Kidney (tissue), 14 donors: Measurements from ENCODE around the gene LMO3. TPM values are rescaled to one million over a fixed set of nuclear protein-coding genes. Genes with fewer than 3 reads are reported as not detected.

Source experiments
- DNase-seq, 5 donors: peaks; one replicate each; pipeline ENCODE4 v3.0.0-alpha.2; 2013 to 2020
- FAIRE-seq: peaks from 2 replicates; lab custom pipeline; 2012; peaks lifted over from hg19 to GRCh38; lab: Jason Lieb, UNC
- H3K27ac ChIP-seq, 2 donors: one replicate each; pipeline ENCODE4 v1.7.0; 2013; ENCODE audit warnings: low read depth in 2 of 2, low read length in 2 of 2, inconsistent platforms in 1 of 2
- H3K27me3 ChIP-seq: one replicate; pipeline ENCODE4 v1.7.1; 2013; ENCODE audit warnings: low read length, inconsistent platforms; ENCODE audit not compliant: control insufficient read depth, insufficient read depth
- H3K36me3 ChIP-seq, 3 donors: one replicate each; pipeline versions ENCODE4 v1.7.0 to v1.7.1; 2013; ENCODE audit warnings: low read length in 3 of 3, control low read depth in 1 of 3, inconsistent platforms in 1 of 3; ENCODE audit not compliant: insufficient read depth in 3 of 3, control insufficient read depth in 2 of 3
- H3K4me1 ChIP-seq, 3 donors: one replicate each; pipeline versions ENCODE4 v1.7.0 to v1.7.1; 2013; ENCODE audit warnings: low read length in 3 of 3, inconsistent platforms in 1 of 3, low read depth in 1 of 3; ENCODE audit not compliant: control insufficient read depth in 2 of 3, insufficient read depth in 2 of 3
- H3K4me3 ChIP-seq, 3 donors: one replicate each; pipeline versions ENCODE4 v1.7.0 to v1.8.1; 2013; ENCODE audit warnings: low read length in 3 of 3, control low read depth in 1 of 3, inconsistent platforms in 1 of 3
- H3K9ac ChIP-seq, 3 donors: one replicate each; pipeline versions ENCODE4 v1.7.0 to v1.7.1; 2013; ENCODE audit warnings: low read length in 3 of 3, control low read depth in 1 of 3, inconsistent platforms in 1 of 3
- H3K9me3 ChIP-seq, 3 donors: one replicate each; pipeline versions ENCODE4 v1.7.0 to v1.7.1; 2013; ENCODE audit warnings: low read length in 3 of 3, control low read depth in 1 of 3, inconsistent platforms in 1 of 3; ENCODE audit not compliant: control insufficient read depth in 2 of 3, insufficient read depth in 1 of 3
- intact Hi-C: fragments of 100-400 bp; cut with DNase I; formaldehyde crosslinking; loops from one replicate; pipeline ENCODE4 v1.11.1; 2022
- polyA plus RNA-seq: library from polyadenylated mRNA; stranded (reverse); fragments of 350-450 nt; fragmentation: Illumina TruSeq; extraction: RNeasy Lipid Tissue Mini Kit (QIAGEN cat#74804); gene quantifications from one replicate; pipeline ENCODE4 v1.2.3, GENCODE V29; 2014; ENCODE audit warnings: low read depth, low replicate concordance; ENCODE audit not compliant: insufficient read depth
- total RNA-seq: library from RNA; stranded (reverse); fragmentation: NEBNext Ultra II Directional; extraction: Animal tissue kit (Norgen Biotek cat#: 25700); gene quantifications from one replicate; pipeline ENCODE4 v1.2.1, GENCODE V29; 2021
- TF ChIP-seq, protein P1 (sequence below): IDR thresholded peaks from 3 replicates; pipeline ENCODE4 v1.5.1; 2012; ENCODE audit warnings: mild to moderate bottlenecking, moderate library complexity, borderline replicate concordance; ENCODE audit not compliant: insufficient read depth; ENCODE audit errors: extremely low read depth
- donor health status: control.
- donor health status: control.
- donor health status: control.
- donor health status: control.
- donor health status: control.
- donor health status: DM: yes; HTN: yes; CAD: no.
- donor health status: Normal renal cell carcinoma (clear cell type).

Gene LMO3
- total and polyA plus RNA-seq, 2 donors from 2014 or later, result 3.7 to 4.6 TPM

DNA sequence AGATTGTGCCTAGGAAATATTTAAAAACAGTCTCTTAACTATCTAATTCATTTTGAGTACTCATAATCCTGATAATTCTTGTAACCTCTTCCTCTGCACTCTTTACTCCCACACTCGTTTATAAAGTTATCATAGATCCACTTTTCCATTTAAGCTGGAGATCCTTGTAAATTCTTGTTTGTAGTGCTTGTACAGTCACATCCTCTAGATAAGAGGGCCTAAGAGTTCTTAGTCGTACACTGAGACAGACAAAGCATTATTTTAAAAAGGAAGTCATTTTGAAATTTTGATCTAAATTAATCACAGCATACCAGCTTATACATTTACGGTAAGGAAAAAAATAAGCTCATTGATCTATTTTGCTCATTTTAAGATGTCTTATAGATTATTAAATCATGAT is 42.5 kb downstream of the LMO3 start:
- Histone ChIP-seq H3K27me3 (no peaks in the 10 kb centered on the region), H3K36me3 (no peaks in the 10 kb centered on the region), H3K9ac (no peak overlapping the region), H3K27ac (no peak overlapping the region), H3K4me3 (no peak overlapping the region), H3K4me1 (no peaks in the 10 kb centered on the region), H3K9me3 (no peaks in the 10 kb centered on the region)
- DNase-seq, result no peak
- TF ChIP-seq, protein P1, sequence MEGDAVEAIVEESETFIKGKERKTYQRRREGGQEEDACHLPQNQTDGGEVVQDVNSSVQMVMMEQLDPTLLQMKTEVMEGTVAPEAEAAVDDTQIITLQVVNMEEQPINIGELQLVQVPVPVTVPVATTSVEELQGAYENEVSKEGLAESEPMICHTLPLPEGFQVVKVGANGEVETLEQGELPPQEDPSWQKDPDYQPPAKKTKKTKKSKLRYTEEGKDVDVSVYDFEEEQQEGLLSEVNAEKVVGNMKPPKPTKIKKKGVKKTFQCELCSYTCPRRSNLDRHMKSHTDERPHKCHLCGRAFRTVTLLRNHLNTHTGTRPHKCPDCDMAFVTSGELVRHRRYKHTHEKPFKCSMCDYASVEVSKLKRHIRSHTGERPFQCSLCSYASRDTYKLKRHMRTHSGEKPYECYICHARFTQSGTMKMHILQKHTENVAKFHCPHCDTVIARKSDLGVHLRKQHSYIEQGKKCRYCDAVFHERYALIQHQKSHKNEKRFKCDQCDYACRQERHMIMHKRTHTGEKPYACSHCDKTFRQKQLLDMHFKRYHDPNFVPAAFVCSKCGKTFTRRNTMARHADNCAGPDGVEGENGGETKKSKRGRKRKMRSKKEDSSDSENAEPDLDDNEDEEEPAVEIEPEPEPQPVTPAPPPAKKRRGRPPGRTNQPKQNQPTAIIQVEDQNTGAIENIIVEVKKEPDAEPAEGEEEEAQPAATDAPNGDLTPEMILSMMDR, result no peak
- intact Hi-C loops, result no loop called here
- FAIRE-seq, result no peak

DNA sequence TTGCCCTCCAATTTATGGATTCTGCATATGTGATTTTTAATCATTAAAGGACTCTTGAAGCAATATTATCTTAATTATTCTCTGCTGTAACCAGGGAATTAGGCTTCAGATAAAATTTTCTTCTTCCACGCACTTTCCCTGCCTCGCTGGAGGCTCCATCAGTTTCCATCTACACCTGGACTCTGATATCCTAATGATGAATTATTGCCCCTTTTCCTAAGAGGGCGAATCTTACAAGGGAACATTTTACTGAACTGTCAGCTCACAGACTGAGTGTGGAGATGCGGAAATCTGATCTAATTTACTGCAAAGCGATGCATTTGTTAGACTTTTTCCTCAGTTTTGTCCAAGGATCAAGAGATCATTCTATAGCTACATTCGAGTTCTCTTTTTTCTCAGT is 43.0 kb downstream of the LMO3 start:
- FAIRE-seq (no peak), DNase-seq (no peak)
- TF ChIP-seq, protein P1, result no peak
- Histone ChIP-seq H3K4me3 (no peak overlapping the region), H3K27ac (no peak overlapping the region), H3K27me3 (no peaks in the 10 kb centered on the region), H3K9me3 (no peaks in the 10 kb centered on the region), H3K9ac (no peak overlapping the region), H3K4me1 (no peaks in the 10 kb centered on the region), H3K36me3 (no peaks in the 10 kb centered on the region)
- intact Hi-C loops, result no loop called here

DNA sequence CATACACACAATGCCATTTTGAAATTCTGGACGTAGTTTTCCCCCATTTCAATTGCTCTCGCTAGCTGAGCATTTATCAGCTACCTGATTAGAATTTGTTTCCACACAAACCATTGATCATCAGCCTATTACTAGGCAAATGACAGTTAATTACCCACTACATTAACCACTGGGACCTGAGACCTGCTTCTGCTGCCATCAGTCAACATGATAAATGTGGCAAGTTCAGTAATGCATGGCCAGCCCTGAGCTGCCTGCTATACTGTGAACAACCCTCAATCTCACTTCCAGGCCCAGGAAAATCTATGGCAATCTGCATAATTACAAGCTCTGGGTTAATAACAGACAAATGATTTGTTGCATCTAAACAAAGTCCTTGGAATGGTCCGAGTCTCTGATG is 43.5 kb downstream of the LMO3 start:
- Histone ChIP-seq H3K9me3 (no peaks in the 10 kb centered on the region), H3K36me3 (no peaks in the 10 kb centered on the region), H3K27ac (no peak overlapping the region), H3K27me3 (no peaks in the 10 kb centered on the region), H3K4me3 (no peak overlapping the region), H3K9ac (no peak overlapping the region), H3K4me1 (no peaks in the 10 kb centered on the region)
- FAIRE-seq, result no peak
- DNase-seq, result peak in 3 of 5 donors; percentile 23 to 54 (median 53)
- TF ChIP-seq, protein P1, result no peak
- intact Hi-C loops, result no loop called here

DNA sequence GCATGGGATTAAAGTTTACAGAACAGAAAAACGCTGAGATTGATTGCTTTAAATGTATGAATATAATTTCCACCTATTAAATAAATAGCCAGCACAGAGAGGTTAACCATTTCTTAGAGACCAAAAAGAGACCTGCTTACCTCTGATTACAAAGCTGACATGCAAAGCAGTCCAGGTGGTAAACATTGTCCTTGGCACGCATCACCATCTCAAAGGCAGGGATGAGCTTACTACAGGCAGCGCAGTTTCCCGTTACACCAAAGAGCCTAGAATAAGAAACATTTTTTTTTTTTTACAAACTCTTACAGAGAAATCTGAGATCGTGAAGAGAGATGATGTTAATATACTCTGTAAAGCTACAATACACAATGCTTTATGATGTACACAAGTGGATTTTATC is 45.7 kb downstream of the LMO3 start:
- TF ChIP-seq, protein P1, result no peak
- no peak for DNase-seq
- H3K9me3 ChIP-seq, result no peaks in the 10 kb centered on the region
- no peaks in the 10 kb centered on the region for H3K27me3 ChIP-seq
- intact Hi-C loops, result no loop called here
- H3K9ac ChIP-seq, result no peak overlapping the region
- no peak for FAIRE-seq
- H3K4me1 ChIP-seq, result no peaks in the 10 kb centered on the region
- H3K4me3 ChIP-seq, result no peak overlapping the region
- H3K36me3 ChIP-seq, result no peaks in the 10 kb centered on the region
- H3K27ac ChIP-seq, result no peak overlapping the region
